ENCODE measurements around the gene TGIF1. TPM values are rescaled to one million over a fixed set of nuclear protein-coding genes. Genes with fewer than 3 reads are reported as not detected.

The TGIF1 gene
- total and polyA plus RNA-seq, 9 of the 15 experiments (the other 6 are each of a cell fraction or from before 2014, with no cell fraction given), result 16.1 to 77.7 (median 44.6) TPM

DNA sequence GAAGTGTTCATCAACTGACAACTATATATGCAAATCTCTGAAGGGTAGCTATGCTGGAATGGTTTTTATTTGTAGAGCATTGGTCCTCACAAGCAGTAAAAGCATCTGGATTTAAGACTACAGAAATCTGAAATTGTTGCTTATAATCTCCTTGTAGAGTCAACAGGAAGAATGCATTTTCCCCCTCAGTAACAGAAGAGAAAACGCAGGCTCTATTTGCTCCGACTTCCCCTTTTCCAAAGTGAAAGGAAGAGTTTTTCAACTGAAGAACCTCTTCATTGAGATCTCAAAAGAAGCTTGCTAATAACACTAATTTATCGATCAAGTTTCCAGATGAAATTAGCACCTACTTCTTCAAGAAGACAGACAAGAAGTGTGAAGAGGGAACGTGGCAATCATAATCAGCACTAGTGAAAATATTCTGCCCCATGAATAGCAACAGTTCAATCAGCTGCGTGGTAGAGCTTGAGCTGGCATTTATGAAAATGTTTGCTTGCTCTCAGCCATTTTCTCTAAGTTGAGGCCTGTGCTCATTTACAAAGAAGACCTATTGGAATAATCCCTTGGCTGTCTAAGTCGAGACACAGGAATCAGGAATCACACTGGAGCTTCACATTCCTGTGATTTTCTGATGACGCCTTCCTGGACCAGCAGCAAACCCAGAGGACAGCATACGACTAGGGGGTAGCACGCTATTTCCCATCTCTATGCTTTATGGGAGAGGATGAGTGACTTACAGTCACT, 43.7 kb downstream of the TGIF1 start (continued):
- TF ChIP-seq ELF1 (tag; IDR thresholded peaks at IDR 0.05) (peak; percentile 16; the same call in 1 of the 2 replicates), SPI1 (IDR thresholded peaks at IDR 0.05; ENCODE audit: borderline replicate concordance, low read depth, low read length) (peak; percentile 96), ZNF644 (tag; IDR thresholded peaks at IDR 0.05; ENCODE audit: low read depth) (peak; percentile 39; the same call in 1 of the 2 replicates), FOXP1 (CRISPR knock-in tag; IDR thresholded peaks at IDR 0.05) (no peak)
- TF ChIP-seq, protein P1, sequence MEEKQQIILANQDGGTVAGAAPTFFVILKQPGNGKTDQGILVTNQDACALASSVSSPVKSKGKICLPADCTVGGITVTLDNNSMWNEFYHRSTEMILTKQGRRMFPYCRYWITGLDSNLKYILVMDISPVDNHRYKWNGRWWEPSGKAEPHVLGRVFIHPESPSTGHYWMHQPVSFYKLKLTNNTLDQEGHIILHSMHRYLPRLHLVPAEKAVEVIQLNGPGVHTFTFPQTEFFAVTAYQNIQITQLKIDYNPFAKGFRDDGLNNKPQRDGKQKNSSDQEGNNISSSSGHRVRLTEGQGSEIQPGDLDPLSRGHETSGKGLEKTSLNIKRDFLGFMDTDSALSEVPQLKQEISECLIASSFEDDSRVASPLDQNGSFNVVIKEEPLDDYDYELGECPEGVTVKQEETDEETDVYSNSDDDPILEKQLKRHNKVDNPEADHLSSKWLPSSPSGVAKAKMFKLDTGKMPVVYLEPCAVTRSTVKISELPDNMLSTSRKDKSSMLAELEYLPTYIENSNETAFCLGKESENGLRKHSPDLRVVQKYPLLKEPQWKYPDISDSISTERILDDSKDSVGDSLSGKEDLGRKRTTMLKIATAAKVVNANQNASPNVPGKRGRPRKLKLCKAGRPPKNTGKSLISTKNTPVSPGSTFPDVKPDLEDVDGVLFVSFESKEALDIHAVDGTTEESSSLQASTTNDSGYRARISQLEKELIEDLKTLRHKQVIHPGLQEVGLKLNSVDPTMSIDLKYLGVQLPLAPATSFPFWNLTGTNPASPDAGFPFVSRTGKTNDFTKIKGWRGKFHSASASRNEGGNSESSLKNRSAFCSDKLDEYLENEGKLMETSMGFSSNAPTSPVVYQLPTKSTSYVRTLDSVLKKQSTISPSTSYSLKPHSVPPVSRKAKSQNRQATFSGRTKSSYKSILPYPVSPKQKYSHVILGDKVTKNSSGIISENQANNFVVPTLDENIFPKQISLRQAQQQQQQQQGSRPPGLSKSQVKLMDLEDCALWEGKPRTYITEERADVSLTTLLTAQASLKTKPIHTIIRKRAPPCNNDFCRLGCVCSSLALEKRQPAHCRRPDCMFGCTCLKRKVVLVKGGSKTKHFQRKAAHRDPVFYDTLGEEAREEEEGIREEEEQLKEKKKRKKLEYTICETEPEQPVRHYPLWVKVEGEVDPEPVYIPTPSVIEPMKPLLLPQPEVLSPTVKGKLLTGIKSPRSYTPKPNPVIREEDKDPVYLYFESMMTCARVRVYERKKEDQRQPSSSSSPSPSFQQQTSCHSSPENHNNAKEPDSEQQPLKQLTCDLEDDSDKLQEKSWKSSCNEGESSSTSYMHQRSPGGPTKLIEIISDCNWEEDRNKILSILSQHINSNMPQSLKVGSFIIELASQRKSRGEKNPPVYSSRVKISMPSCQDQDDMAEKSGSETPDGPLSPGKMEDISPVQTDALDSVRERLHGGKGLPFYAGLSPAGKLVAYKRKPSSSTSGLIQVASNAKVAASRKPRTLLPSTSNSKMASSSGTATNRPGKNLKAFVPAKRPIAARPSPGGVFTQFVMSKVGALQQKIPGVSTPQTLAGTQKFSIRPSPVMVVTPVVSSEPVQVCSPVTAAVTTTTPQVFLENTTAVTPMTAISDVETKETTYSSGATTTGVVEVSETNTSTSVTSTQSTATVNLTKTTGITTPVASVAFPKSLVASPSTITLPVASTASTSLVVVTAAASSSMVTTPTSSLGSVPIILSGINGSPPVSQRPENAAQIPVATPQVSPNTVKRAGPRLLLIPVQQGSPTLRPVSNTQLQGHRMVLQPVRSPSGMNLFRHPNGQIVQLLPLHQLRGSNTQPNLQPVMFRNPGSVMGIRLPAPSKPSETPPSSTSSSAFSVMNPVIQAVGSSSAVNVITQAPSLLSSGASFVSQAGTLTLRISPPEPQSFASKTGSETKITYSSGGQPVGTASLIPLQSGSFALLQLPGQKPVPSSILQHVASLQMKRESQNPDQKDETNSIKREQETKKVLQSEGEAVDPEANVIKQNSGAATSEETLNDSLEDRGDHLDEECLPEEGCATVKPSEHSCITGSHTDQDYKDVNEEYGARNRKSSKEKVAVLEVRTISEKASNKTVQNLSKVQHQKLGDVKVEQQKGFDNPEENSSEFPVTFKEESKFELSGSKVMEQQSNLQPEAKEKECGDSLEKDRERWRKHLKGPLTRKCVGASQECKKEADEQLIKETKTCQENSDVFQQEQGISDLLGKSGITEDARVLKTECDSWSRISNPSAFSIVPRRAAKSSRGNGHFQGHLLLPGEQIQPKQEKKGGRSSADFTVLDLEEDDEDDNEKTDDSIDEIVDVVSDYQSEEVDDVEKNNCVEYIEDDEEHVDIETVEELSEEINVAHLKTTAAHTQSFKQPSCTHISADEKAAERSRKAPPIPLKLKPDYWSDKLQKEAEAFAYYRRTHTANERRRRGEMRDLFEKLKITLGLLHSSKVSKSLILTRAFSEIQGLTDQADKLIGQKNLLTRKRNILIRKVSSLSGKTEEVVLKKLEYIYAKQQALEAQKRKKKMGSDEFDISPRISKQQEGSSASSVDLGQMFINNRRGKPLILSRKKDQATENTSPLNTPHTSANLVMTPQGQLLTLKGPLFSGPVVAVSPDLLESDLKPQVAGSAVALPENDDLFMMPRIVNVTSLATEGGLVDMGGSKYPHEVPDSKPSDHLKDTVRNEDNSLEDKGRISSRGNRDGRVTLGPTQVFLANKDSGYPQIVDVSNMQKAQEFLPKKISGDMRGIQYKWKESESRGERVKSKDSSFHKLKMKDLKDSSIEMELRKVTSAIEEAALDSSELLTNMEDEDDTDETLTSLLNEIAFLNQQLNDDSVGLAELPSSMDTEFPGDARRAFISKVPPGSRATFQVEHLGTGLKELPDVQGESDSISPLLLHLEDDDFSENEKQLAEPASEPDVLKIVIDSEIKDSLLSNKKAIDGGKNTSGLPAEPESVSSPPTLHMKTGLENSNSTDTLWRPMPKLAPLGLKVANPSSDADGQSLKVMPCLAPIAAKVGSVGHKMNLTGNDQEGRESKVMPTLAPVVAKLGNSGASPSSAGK (IDR thresholded peaks at IDR 0.05), result peak; percentile 17; the same call in 1 of the 2 replicates
- TF ChIP-seq, protein P2, sequence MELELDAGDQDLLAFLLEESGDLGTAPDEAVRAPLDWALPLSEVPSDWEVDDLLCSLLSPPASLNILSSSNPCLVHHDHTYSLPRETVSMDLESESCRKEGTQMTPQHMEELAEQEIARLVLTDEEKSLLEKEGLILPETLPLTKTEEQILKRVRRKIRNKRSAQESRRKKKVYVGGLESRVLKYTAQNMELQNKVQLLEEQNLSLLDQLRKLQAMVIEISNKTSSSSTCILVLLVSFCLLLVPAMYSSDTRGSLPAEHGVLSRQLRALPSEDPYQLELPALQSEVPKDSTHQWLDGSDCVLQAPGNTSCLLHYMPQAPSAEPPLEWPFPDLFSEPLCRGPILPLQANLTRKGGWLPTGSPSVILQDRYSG (tag; conservative IDR thresholded peaks at IDR 0.05; ENCODE audit: low read depth), result 0 out of 2 replicates have a peak, but pooled peaks have one; percentile 18
- TF ChIP-seq, protein P3, sequence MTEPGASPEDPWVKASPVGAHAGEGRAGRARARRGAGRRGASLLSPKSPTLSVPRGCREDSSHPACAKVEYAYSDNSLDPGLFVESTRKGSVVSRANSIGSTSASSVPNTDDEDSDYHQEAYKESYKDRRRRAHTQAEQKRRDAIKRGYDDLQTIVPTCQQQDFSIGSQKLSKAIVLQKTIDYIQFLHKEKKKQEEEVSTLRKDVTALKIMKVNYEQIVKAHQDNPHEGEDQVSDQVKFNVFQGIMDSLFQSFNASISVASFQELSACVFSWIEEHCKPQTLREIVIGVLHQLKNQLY (CRISPR knock-in tag; conservative IDR thresholded peaks at IDR 0.05), result no peak

Measured in K562 (cell line).